Spleen (tissue), 11 donors: ENCODE measurements around the gene AFAP1L2. TPM values are rescaled to one million over a fixed set of nuclear protein-coding genes. Genes with fewer than 3 reads are reported as not detected.
A peak's percentile ranks its signal among the peaks of the same experiment; 100 is the strongest.

Experiments used
- DNase-seq: peaks from one replicate; pipeline ENCODE4 v3.0.0-alpha.2; 2020
- H3K27ac ChIP-seq, 8 donors: fragments of 200-600 bp; sonication (generic) in 7 of 8; 1 replicate in 4 of 8; 2 replicates in 4 of 8; pipeline versions ENCODE4 v1.5.0 to v1.8.0; 2016 to 2021; ENCODE audit warnings: inconsistent platforms in 4 of 8, mild to moderate bottlenecking in 4 of 8, moderate library complexity in 1 of 8
- H3K27me3 ChIP-seq, 7 donors: fragments of 200-600 bp; sonication (generic) in 6 of 7; replicated peaks in 1 of 7; 1 replicate in 4 of 7; 2 replicates in 3 of 7; pipeline versions ENCODE4 v1.5.0 to v1.8.0; 2016 to 2021; ENCODE audit warnings: inconsistent platforms in 3 of 7, mild to moderate bottlenecking in 1 of 7
- H3K36me3 ChIP-seq, 6 donors: fragments of 200-600 bp; sonication (generic) in 5 of 6; 1 replicate in 4 of 6; 2 replicates in 2 of 6; pipeline versions ENCODE4 v1.5.0 to v1.8.0; 2016 to 2021; ENCODE audit warnings: inconsistent platforms in 2 of 6
- H3K4me1 ChIP-seq, 6 donors: fragments of 200-600 bp; sonication (generic) in 5 of 6; 1 replicate in 3 of 6; 2 replicates in 3 of 6; pipeline versions ENCODE4 v1.5.0 to v1.8.0; 2016 to 2021; ENCODE audit warnings: inconsistent platforms in 3 of 6
- H3K4me3 ChIP-seq, 8 donors: fragments of 200-600 bp; sonication (generic) in 7 of 8; 1 replicate in 4 of 8; 2 replicates in 4 of 8; pipeline versions ENCODE4 v1.5.0 to v1.8.0; 2016 to 2021; ENCODE audit warnings: inconsistent platforms in 4 of 8, mild to moderate bottlenecking in 4 of 8, moderate library complexity in 2 of 8
- H3K9me3 ChIP-seq, 8 donors: fragments of 200-600 bp; sonication (generic) in 7 of 8; 1 replicate in 4 of 8; 2 replicates in 4 of 8; pipeline versions ENCODE4 v1.5.0 to v1.8.0; 2016 to 2021; ENCODE audit warnings: inconsistent platforms in 4 of 8
- POLR2A ChIP-seq, 3 donors: fragments of 450-650 bp; IDR thresholded peaks; one replicate each; pipeline ENCODE4 v1.5.1; 2017; ENCODE audit warnings: antibody characterized with exemption in 3 of 3, mild to moderate bottlenecking in 1 of 3
- POLR2AphosphoS5 ChIP-seq, 3 donors: sonication (generic); formaldehyde crosslinking; IDR thresholded peaks; one replicate each; pipeline ENCODE4 v1.5.1; 2017; ENCODE audit warnings: antibody characterized with exemption in 3 of 3
- WGBS, 5 donors: extraction: QIAGEN DNeasy Blood & Tissue Kit in 3 of 5; methylation state at CpG; one replicate each; pipeline versions ENCODE4 v1.1.5 to v1.1.7; 2013 to 2018; 5-methylcytosine and 5-hydroxymethylcytosine counted together
- intact Hi-C: fragments of 100-400 bp; cut with DNase I; formaldehyde crosslinking; loops from one replicate; pipeline ENCODE4 v1.15.0; 2023; ENCODE audit warnings: low total_unique reads
- polyA plus RNA-seq, 3 donors: library from polyadenylated mRNA; stranded (reverse); fragments of 200-250 nt; gene quantifications; one replicate each; pipeline ENCODE4 v1.2.1, GENCODE V29; 2013
- total RNA-seq, 7 donors: library from RNA; depleted of rRNA in 3 of 7; stranded (reverse); fragments of >200 nt in 3 of 7; fragmentation: NEBNext Ultra II Directional in 4 of 7; extraction: Animal tissue kit (Norgen Biotek cat#: 25700) in 4 of 7; gene quantifications; one replicate each; pipeline versions ENCODE4 v1.1.0 to v1.2.1, GENCODE V29; 2016 to 2021
- TF ChIP-seq, protein P1 (sequence below), 11 experiments: fragments of 200-600 bp in 7 of 11; fragments of 450-650 bp in 4 of 11; sonication (generic) in 4 of 11; IDR thresholded peaks in 8 of 11; conservative IDR thresholded peaks in 3 of 11; 1 replicate in 7 of 11; 2 replicates in 4 of 11; pipeline versions ENCODE4 v1.4.0 to v1.8.0; 2016 to 2021; ENCODE audit warnings: antibody characterized with exemption in 11 of 11, inconsistent platforms in 4 of 11, mild to moderate bottlenecking in 1 of 11
- donor health status: healthy with polysubstance abuse.
- donor health status: DM: no; HTN: no; CAD: no; lungs with moderate emphysema.
- donor health status: DM: no; HTN: no; CAD: no.
- donor health status: Bipolar disorder and iron deficiency.
- donor health status: healthy.
- donor health status: DM: no; HTN: no; CAD: no.
- donor health status: DM: yes; HTN: yes; CAD: no.

Gene AFAP1L2
- total and polyA plus RNA-seq, 10 donors, result 18.3 to 273 (median 180) TPM

DNA sequence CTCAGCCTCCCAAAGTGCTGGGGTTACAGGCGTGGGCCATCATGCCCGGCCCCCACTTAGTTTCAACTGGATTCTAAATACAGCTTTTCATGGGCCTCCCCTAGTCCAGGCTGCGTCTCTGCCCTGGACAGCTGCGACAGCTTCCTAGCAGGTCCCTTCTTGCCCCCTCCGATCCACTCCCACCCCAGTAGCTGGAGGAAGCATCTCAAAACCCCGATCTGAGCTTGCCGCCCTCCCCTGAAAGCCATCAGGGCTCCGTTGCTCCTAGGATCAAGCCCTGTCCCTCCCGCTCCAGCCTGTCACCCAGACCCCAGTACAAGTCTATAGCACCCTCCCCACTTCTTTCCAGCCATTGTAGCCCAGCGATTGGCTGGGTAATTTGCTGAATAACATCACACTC, 100.7 kb downstream of the AFAP1L2 start:
- 69 to 80% (median 77%) methylated on average over 10 of the region's 10 CpGs for WGBS, 5 donors
- Histone ChIP-seq H3K9me3 (no peaks in the 10 kb centered on the region), H3K4me3 (peak overlapping the region in 1 of 8 donors; percentile 84), H3K36me3 (peaks cover 0 to 66% (median 29%) of the 10 kb centered on the region in 6 donors), H3K27me3 (no peaks in the 10 kb centered on the region), H3K4me1 (peaks cover 5 to 46% (median 15%) of the 10 kb centered on the region in 6 donors), H3K27ac (peak overlapping the region in 7 of 8 donors; percentile 2 to 83 (median 67))
- TF ChIP-seq, protein P1, sequence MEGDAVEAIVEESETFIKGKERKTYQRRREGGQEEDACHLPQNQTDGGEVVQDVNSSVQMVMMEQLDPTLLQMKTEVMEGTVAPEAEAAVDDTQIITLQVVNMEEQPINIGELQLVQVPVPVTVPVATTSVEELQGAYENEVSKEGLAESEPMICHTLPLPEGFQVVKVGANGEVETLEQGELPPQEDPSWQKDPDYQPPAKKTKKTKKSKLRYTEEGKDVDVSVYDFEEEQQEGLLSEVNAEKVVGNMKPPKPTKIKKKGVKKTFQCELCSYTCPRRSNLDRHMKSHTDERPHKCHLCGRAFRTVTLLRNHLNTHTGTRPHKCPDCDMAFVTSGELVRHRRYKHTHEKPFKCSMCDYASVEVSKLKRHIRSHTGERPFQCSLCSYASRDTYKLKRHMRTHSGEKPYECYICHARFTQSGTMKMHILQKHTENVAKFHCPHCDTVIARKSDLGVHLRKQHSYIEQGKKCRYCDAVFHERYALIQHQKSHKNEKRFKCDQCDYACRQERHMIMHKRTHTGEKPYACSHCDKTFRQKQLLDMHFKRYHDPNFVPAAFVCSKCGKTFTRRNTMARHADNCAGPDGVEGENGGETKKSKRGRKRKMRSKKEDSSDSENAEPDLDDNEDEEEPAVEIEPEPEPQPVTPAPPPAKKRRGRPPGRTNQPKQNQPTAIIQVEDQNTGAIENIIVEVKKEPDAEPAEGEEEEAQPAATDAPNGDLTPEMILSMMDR (IDR thresholded peaks at IDR 0.05 in 8 of 11, conservative IDR thresholded peaks at IDR 0.05 in 3 of 11), result no peak
- no peak for TF ChIP-seq POLR2A (IDR thresholded peaks at IDR 0.05)
- TF ChIP-seq POLR2AphosphoS5 (IDR thresholded peaks at IDR 0.05), result no peak
- DNase-seq, result peak; percentile 74
- intact Hi-C loops, result loop anchor here (10.0 kb wide), 1 partner anchor 151 kb away; no protein-coding TSS in a partner anchor

DNA sequence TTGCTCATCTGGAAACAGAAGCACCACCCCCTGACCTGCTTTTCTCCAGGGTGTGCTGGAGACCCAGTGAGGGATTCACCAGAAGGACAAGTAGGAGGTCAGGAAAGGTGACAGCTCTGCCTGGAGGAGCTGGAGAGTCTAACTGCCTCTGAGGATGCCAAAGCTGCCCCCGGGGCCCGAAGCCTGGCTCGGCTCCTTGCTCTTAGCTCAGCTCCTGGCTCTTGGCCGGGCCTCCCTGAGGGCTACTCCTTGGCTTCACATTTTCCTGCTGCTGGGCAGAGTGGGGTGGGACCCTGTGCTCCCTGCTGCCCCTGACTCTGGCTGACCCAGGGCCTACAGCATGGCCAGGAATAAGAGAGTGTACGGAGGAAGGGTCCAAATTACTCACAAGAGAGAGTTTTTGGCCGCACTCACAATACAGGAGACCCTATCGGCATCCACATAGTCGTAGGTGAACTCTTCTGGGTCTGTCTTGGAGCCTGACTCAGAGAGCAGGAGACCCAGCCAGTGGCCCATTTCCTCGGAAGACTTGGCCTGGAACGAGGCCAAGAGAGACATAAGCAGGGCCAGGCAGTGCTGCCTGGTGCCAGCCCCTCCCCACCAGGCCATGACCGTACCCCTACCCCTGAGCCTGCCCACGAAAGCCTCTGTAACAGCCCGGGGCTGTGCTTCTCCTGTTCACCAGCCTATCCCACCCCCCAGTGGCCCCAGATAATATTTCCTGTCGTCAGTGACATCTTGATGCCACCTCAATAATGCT, 102.2 kb downstream of the AFAP1L2 start:
- peak; percentile 69 for DNase-seq
- Histone ChIP-seq H3K4me1 (peaks cover 5 to 41% (median 15%) of the 10 kb centered on the region in 6 donors), H3K27ac (peak overlapping the region in 5 of 8 donors; percentile 17 to 83 (median 67)), H3K27me3 (no peaks in the 10 kb centered on the region), H3K4me3 (no peak overlapping the region), H3K9me3 (peaks cover 0 to 6% (median 0%) of the 10 kb centered on the region in 8 donors), H3K36me3 (peaks cover 0 to 66% (median 43%) of the 10 kb centered on the region in 6 donors)
- intact Hi-C loops, result loop anchor here (10.0 kb wide), 1 partner anchor 153 kb away; no protein-coding TSS in a partner anchor
- whole genome bisulfite sequencing, 5 donors, result 67 to 81% (median 74%) methylated on average over 10 to 14 of the region's 14 CpGs
- TF ChIP-seq POLR2A (IDR thresholded peaks at IDR 0.05), result no peak
- peak; percentile 8 to 56 (median 50) for TF ChIP-seq POLR2AphosphoS5 (IDR thresholded peaks at IDR 0.05)
- TF ChIP-seq, protein P1 (IDR thresholded peaks at IDR 0.05 in 8 of 11, conservative IDR thresholded peaks at IDR 0.05 in 3 of 11), result no peak

DNA sequence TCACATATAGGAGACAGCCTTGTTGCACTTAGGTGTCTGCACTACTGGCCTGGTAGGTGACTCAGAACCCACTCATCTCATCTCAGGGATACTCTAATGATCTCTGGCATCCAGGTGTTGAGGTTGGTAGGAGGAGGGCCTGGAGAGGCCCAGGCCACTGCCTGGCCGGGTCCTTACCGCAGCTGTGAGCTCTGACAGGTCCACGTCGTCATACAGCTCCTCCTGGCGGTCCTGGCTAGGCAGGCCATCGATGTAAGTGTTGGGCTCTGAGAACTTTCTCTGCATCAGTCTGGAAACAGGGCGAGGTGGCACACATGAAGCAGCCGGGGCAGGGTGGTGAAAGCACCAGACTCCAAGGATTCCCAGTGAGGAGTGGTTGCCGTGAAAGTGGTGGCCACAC, 103.1 kb downstream of the AFAP1L2 start:
- intact Hi-C loops, result loop anchor here (10.0 kb wide), 1 partner anchor 154 kb away; no protein-coding TSS in a partner anchor

More for the DNA sequence above, 103.1 kb downstream of the AFAP1L2 start:
- TF ChIP-seq POLR2A (IDR thresholded peaks at IDR 0.05) (no peak), POLR2AphosphoS5 (IDR thresholded peaks at IDR 0.05) (no peak)
- TF ChIP-seq, protein P1 (IDR thresholded peaks at IDR 0.05 in 8 of 11, conservative IDR thresholded peaks at IDR 0.05 in 3 of 11), result no peak
- Histone ChIP-seq H3K27ac (peak overlapping the region in 5 of 8 donors; percentile 17 to 83 (median 67)), H3K4me3 (no peak overlapping the region), H3K36me3 (peaks cover 0 to 68% (median 53%) of the 10 kb centered on the region in 6 donors), H3K27me3 (no peaks in the 10 kb centered on the region), H3K4me1 (peaks cover 5 to 35% (median 15%) of the 10 kb centered on the region in 6 donors), H3K9me3 (peaks cover under 1 to 15% (median 9%) of the 10 kb centered on the region in 8 donors)
- WGBS, 5 donors, result 94 to 95% (median 95%) methylated on average over 6 to 9 of the region's 9 CpGs
- DNase-seq, result peak; percentile 54
